Ascending aorta (tissue), 2 donors: ENCODE measurements around the gene CEP63. TPM values are rescaled to one million over a fixed set of nuclear protein-coding genes. Genes with fewer than 3 reads are reported as not detected.

Source experiments
- DNase-seq, 2 donors: peaks; one replicate each; pipeline ENCODE4 v3.0.0-alpha.2; 2019; ENCODE audit warnings: low spot score in 2 of 2
- H3K27ac ChIP-seq, 2 donors: fragments of 200-600 bp; sonication (generic); one replicate each; pipeline ENCODE4 v1.5.1; 2016 to 2017; ENCODE audit warnings: mild to moderate bottlenecking in 1 of 2
- H3K27me3 ChIP-seq: fragments of 200-600 bp; sonication (generic); one replicate; pipeline ENCODE4 v1.5.1; 2017
- H3K36me3 ChIP-seq, 2 donors: fragments of 200-600 bp; sonication (generic); one replicate each; pipeline ENCODE4 v1.5.1; 2016
- H3K4me1 ChIP-seq, 2 donors: fragments of 200-600 bp; sonication (generic); one replicate each; pipeline ENCODE4 v1.5.1; 2016 to 2017; ENCODE audit warnings: mild to moderate bottlenecking in 1 of 2
- H3K4me3 ChIP-seq, 2 donors: fragments of 200-600 bp; sonication (generic); one replicate each; pipeline ENCODE4 v1.5.1; 2016 to 2017; ENCODE audit warnings: mild to moderate bottlenecking in 1 of 2
- H3K9me3 ChIP-seq, 2 donors: fragments of 200-600 bp; sonication (generic); one replicate each; pipeline ENCODE4 v1.5.1; 2016
- CTCF ChIP-seq, 3 experiments: fragments of 200-600 bp in 2 of 3; fragments of 450-650 bp in 1 of 3; sonication (generic) in 2 of 3; IDR thresholded peaks; one replicate each; pipeline ENCODE4 v1.5.1; 2016 to 2019; ENCODE audit warnings: antibody characterized with exemption in 3 of 3, mild to moderate bottlenecking in 1 of 3, moderate library complexity in 1 of 3
- intact Hi-C: fragments of 100-400 bp; cut with DNase I; formaldehyde crosslinking; loops from one replicate; pipeline ENCODE4 v1.15.1; 2023
- total RNA-seq: library from RNA; depleted of rRNA; stranded (reverse); fragments of >200 nt; gene quantifications from one replicate; pipeline ENCODE4 v1.1.0, GENCODE V29; 2016

Gene CEP63
- total RNA-seq, 1 donor from 2014 or later, result 5.3 TPM

- no peaks in the 10 kb centered on the region for H3K36me3 ChIP-seq
- intact Hi-C loops, result no loop called here
- no peak overlapping the region for H3K27ac ChIP-seq
- no peaks in the 10 kb centered on the region for H3K4me1 ChIP-seq
- peak in 1 of 2 donors; percentile 21 for DNase-seq
- TF ChIP-seq CTCF (IDR thresholded peaks at IDR 0.05), result no peak
- no peaks in the 10 kb centered on the region for H3K27me3 ChIP-seq
- H3K4me3 ChIP-seq, result no peak overlapping the region
- no peaks in the 10 kb centered on the region for H3K9me3 ChIP-seq
Observed at GRCh38 chr3:134619884-134620445, 134.1 kb downstream of the CEP63 start.

GRCh38 chr3:134620476-134621115 lies 134.7 kb downstream of the CEP63 start:
- Histone ChIP-seq H3K36me3 (no peaks in the 10 kb centered on the region), H3K9me3 (no peaks in the 10 kb centered on the region), H3K4me1 (no peaks in the 10 kb centered on the region), H3K27me3 (no peaks in the 10 kb centered on the region), H3K27ac (no peak overlapping the region), H3K4me3 (no peak overlapping the region)
- no peak for DNase-seq
- intact Hi-C loops, result no loop called here
- no peak for TF ChIP-seq CTCF (IDR thresholded peaks at IDR 0.05)

- Histone ChIP-seq H3K9me3 (no peaks in the 10 kb centered on the region), H3K27me3 (no peaks in the 10 kb centered on the region), H3K4me1 (no peaks in the 10 kb centered on the region), H3K27ac (no peak overlapping the region), H3K4me3 (no peak overlapping the region), H3K36me3 (no peaks in the 10 kb centered on the region)
- TF ChIP-seq CTCF (IDR thresholded peaks at IDR 0.05), result no peak
- no peak for DNase-seq
- intact Hi-C loops, result no loop called here
Observed at GRCh38 chr3:134621854-134622253, 136.0 kb downstream of the CEP63 start.

GRCh38 chr3:134622806-134623365 lies 137.0 kb downstream of the CEP63 start:
- peak in 1 of 2 donors; percentile 46 for DNase-seq
- intact Hi-C loops, result no loop called here
- no peak overlapping the region for H3K27ac ChIP-seq

GRCh38 chr3:134623615-134624245 lies 137.9 kb downstream of the CEP63 start:
- Histone ChIP-seq H3K4me3 (no peak overlapping the region), H3K9me3 (no peaks in the 10 kb centered on the region), H3K27ac (no peak overlapping the region), H3K36me3 (peaks cover 0 to under 1% of the 10 kb centered on the region in 2 donors), H3K4me1 (no peaks in the 10 kb centered on the region), H3K27me3 (no peaks in the 10 kb centered on the region)
- no peak for TF ChIP-seq CTCF (IDR thresholded peaks at IDR 0.05)
- intact Hi-C loops, result no loop called here
- no peak for DNase-seq

More at GRCh38 chr3:134622806-134623365, 137.0 kb downstream of the CEP63 start:
- Histone ChIP-seq H3K27me3 (no peaks in the 10 kb centered on the region), H3K36me3 (no peaks in the 10 kb centered on the region), H3K4me1 (no peaks in the 10 kb centered on the region), H3K9me3 (no peaks in the 10 kb centered on the region), H3K4me3 (no peak overlapping the region)
- no peak for TF ChIP-seq CTCF (IDR thresholded peaks at IDR 0.05)

Other genes starting within 250 kb of the CEP63 start
- gene RYK, start 235.2 kb upstream of the CEP63 start, total RNA-seq, result 13.5 TPM
- 156 TPM for gene AMOTL2, start 111.6 kb upstream of the CEP63 start, total RNA-seq
- gene ANAPC13, start 72 bp upstream of the CEP63 start, total RNA-seq, result 17.0 TPM
- 0.43 TPM for gene KY, start 165.0 kb downstream of the CEP63 start, total RNA-seq